K562 (cell line): ENCODE data around the gene OSBP2. TPM values are rescaled to one million over a fixed set of nuclear protein-coding genes. Genes with fewer than 3 reads are reported as not detected.

Experiments used
- ATAC-seq: fragments of 200-7000 bp; cut with Tn5 transposase; 3 replicates; pipeline ENCODE4 v1.9.1; 2020; ENCODE audit warnings: moderate library complexity
- BruUV-seq: library from RNA; stranded (reverse); fragments of 400-500 nt; replicated peaks from 2 replicates; lab custom pipeline; 2021; lab: Mats Ljungman, UMichigan
- CTCF ChIA-PET: fragments of 300-600 bp; formaldehyde crosslinking; extraction: SDS; loops from one replicate; lab custom pipeline; 2021; ENCODE audit warnings: low intra/inter-chr PET ratio; lab: Yijun Ruan, JAX
- POLR2A ChIA-PET: fragments of 300-600, 350-650 bp; sonication (Branson Sonifier 250); formaldehyde crosslinking; extraction: SDS; loops from one replicate; lab custom pipeline; 2021; ENCODE audit warnings: antibody characterized with exemption, inconsistent platforms; lab: Yijun Ruan, JAX
- DNase-seq, 4 experiments: peaks; one replicate each; pipeline versions ENCODE4 v3.0.0 to v3.0.0-alpha.2; 2011 to 2018; ENCODE audit warnings: low spot score in 3 of 4, mixed read lengths in 3 of 4; ENCODE audit errors: extremely low read depth in 1 of 4
- FAIRE-seq: peaks from 2 replicates; lab custom pipeline; 2011; peaks lifted over from hg19 to GRCh38; lab: Jason Lieb, UNC
- H2AFZ ChIP-seq: 2 replicates; pipeline ENCODE4 v1.6.0; 2011; ENCODE audit warnings: low read depth, low read length, control low read depth, inconsistent platforms
- H3K27ac ChIP-seq: fragments of 200-600 bp; 3 replicates; pipeline ENCODE4 v1.8.0; 2011; ENCODE audit warnings: low read depth, mild to moderate bottlenecking, control low read depth, inconsistent platforms, low read length, moderate library complexity, mixed read lengths; ENCODE audit errors: extremely low read depth
- H3K27me3 ChIP-seq, 2 experiments: fragments of 300-600 bp in 1 of 2; 2 replicates in 1 of 2; 3 replicates in 1 of 2; pipeline versions ENCODE4 v1.6.0 to v1.8.0; 2011; ENCODE audit warnings: inconsistent platforms in 2 of 2, low read length in 2 of 2, mild to moderate bottlenecking in 1 of 2, mixed read lengths in 1 of 2, moderate library complexity in 1 of 2; ENCODE audit not compliant: control insufficient read depth in 2 of 2, insufficient read depth in 2 of 2
- H3K36me3 ChIP-seq: fragments of 300-600 bp; 3 replicates; pipeline ENCODE4 v1.8.0; 2011; ENCODE audit warnings: mild to moderate bottlenecking, low read length, inconsistent platforms; ENCODE audit not compliant: control insufficient read depth, insufficient read depth
- H3K4me1 ChIP-seq, 2 experiments: fragments of 200-600 bp in 1 of 2; replicated peaks in 1 of 2; 2 replicates in 1 of 2; 3 replicates in 1 of 2; pipeline versions ENCODE4 v1.5.1 to v1.8.0; 2011; ENCODE audit warnings: inconsistent platforms in 2 of 2, low read length in 2 of 2, mild to moderate bottlenecking in 1 of 2, mixed read lengths in 1 of 2, moderate library complexity in 1 of 2; ENCODE audit not compliant: control insufficient read depth in 2 of 2, insufficient read depth in 2 of 2
- H3K4me2 ChIP-seq: 2 replicates; pipeline ENCODE4 v1.6.1; 2011; ENCODE audit warnings: low read length, control low read depth, inconsistent platforms, mixed read lengths; ENCODE audit not compliant: insufficient read depth
- H3K4me3 ChIP-seq: fragments of 200-600 bp; sonication (generic), shearing (Covaris generic); 2 replicates; pipeline ENCODE4 v1.5.1; 2016; ENCODE audit warnings: control low read depth, inconsistent platforms
- H3K79me2 ChIP-seq: fragments of 200-600 bp; 3 replicates; pipeline ENCODE4 v1.8.0; 2011; ENCODE audit warnings: low read length, inconsistent platforms; ENCODE audit not compliant: control insufficient read depth, insufficient read depth
- H3K9ac ChIP-seq, 2 experiments: 2 replicates each; pipeline versions ENCODE4 v1.6.0 to v1.6.1; 2011; ENCODE audit warnings: low read depth in 2 of 2, low read length in 2 of 2, control low read depth in 1 of 2, inconsistent platforms in 1 of 2, mild to moderate bottlenecking in 1 of 2, mixed read lengths in 1 of 2; ENCODE audit not compliant: insufficient read depth in 1 of 2
- H3K9me1 ChIP-seq: one replicate; pipeline ENCODE4 v1.6.0; 2011; ENCODE audit warnings: inconsistent platforms, mild to moderate bottlenecking, low read length, moderate library complexity; ENCODE audit not compliant: control insufficient read depth, insufficient read depth
- H3K9me3 ChIP-seq: replicated peaks from 2 replicates; pipeline ENCODE4 v1.5.1; 2011; ENCODE audit warnings: low read depth, low read length, inconsistent platforms; ENCODE audit not compliant: control insufficient read depth, insufficient read depth
- H4K20me1 ChIP-seq: replicated peaks from 2 replicates; pipeline ENCODE4 v1.6.1; 2011; ENCODE audit warnings: low read length, inconsistent platforms, mixed read lengths; ENCODE audit not compliant: control insufficient read depth, insufficient read depth
- BDP1 ChIP-seq: IDR thresholded peaks from 3 replicates; pipeline ENCODE4 v1.6.1; 2011; ENCODE audit not compliant: insufficient read length, insufficient read depth
- DPF2 ChIP-seq: fragments of 450-650 bp; IDR thresholded peaks from 2 replicates; pipeline ENCODE4 v1.6.1; 2016
- GABPB1 ChIP-seq: sonication (generic); formaldehyde crosslinking; IDR thresholded peaks from 2 replicates; pipeline ENCODE4 v1.8.0; 2022; ENCODE audit warnings: mild to moderate bottlenecking, missing genetic modification reagents
- RBM25 ChIP-seq: fragments of 200-400 bp; formaldehyde crosslinking; IDR thresholded peaks from 2 replicates; pipeline ENCODE4 v1.6.1; 2018; ENCODE audit warnings: low read length, low read depth, moderate library complexity; ENCODE audit not compliant: severe bottlenecking
- SMAD2 ChIP-seq: fragments of 150-350 bp; IDR thresholded peaks from 2 replicates; pipeline ENCODE4 v1.6.1; 2014; ENCODE audit warnings: low read depth, mild to moderate bottlenecking, low read length
- SOX6 ChIP-seq: fragments of 450-650 bp; IDR thresholded peaks from 2 replicates; pipeline ENCODE4 v1.6.1; 2014; ENCODE audit warnings: mild to moderate bottlenecking
- TCF3 ChIP-seq: sonication (generic); formaldehyde crosslinking; IDR thresholded peaks from 2 replicates; pipeline ENCODE4 v1.4.0; 2020; ENCODE audit warnings: mild to moderate bottlenecking, missing genetic modification reagents
- ZNF75A ChIP-seq: fragments of 450-650 bp; formaldehyde crosslinking; IDR thresholded peaks from 2 replicates; pipeline ENCODE4 v1.4.0; 2020; ENCODE audit warnings: mild to moderate bottlenecking
- WGBS: fragments of 100-300 bp; shearing (Covaris generic); methylation state at CpG from one replicate; pipeline ENCODE4 v1.1.6; 2016; ENCODE audit warnings: low coverage, mixed read lengths; ENCODE audit not compliant: insufficient coverage; ENCODE audit errors: missing lambda C conversion rate; 5-methylcytosine and 5-hydroxymethylcytosine counted together
- in situ Hi-C: fragments of 300-500 bp; cut with MboI; formaldehyde crosslinking; loops from 4 replicates; pipeline ENCODE4 v1.15.0; 2018; ENCODE audit warnings: inconsistent platforms, mixed read lengths
- intact Hi-C: fragments of 100-400 bp; cut with micrococcal nuclease; formaldehyde crosslinking; loops from 2 replicates; pipeline ENCODE4 v1.14.2; 2022
- polyA plus RNA-seq, 8 experiments: library from polyadenylated mRNA; depleted of rRNA in 4 of 8; stranded (reverse) in 5 of 8; unstranded in 3 of 8; fragments of >200 nt; fragmentation: Nextera tagmentation in 2 of 8; fragmentation: Illumina TruSeq in 1 of 8; extraction: Ambion mirVana in 2 of 8; extraction: Trizol in 1 of 8; gene quantifications; 2 replicates each; pipeline versions ENCODE4 v1.2.1 to v1.2.3, GENCODE V29; 2011 to 2014; ENCODE audit warnings: inconsistent platforms in 1 of 8, missing spikeins in 1 of 8
- total RNA-seq, 7 experiments: library from RNA; depleted of rRNA in 6 of 7; stranded (reverse); fragments of >200 nt in 6 of 7; fragmentation: Illumina TruSeq in 2 of 7; extraction: Trizol in 2 of 7; gene quantifications; 2 replicates each; pipeline versions ENCODE4 v1.2.1 to v1.2.3, GENCODE V29; 2011 to 2021; ENCODE audit warnings: low replicate concordance in 1 of 7
- TF ChIP-seq, protein P1 (sequence below): fragments of 200-800 bp; sonication (Bioruptor generic); IDR thresholded peaks from 2 replicates; pipeline ENCODE4 v1.6.1; 2017; ENCODE audit warnings: missing genetic modification characterization, missing compliant biosample characterization
- TF ChIP-seq, protein P2 (sequence below): fragments of 250-450 bp; sonication (Bioruptor Pico); IDR thresholded peaks from 2 replicates; pipeline ENCODE4 v1.9.0; 2021; ENCODE audit warnings: mild to moderate bottlenecking
- TF ChIP-seq, protein P3 (sequence below), 2 experiments: fragments of 200-800 bp in 1 of 2; sonication (Bioruptor generic) in 1 of 2; sonication (generic) in 1 of 2; formaldehyde crosslinking in 1 of 2; IDR thresholded peaks in 1 of 2; conservative IDR thresholded peaks in 1 of 2; 2 replicates each; pipeline versions ENCODE4 v1.5.0 to v1.6.1; 2016 to 2020; ENCODE audit warnings: missing compliant biosample characterization in 1 of 2, missing genetic modification characterization in 1 of 2, missing genetic modification reagents in 1 of 2

Gene OSBP2
- total and polyA plus RNA-seq, 9 of the 15 experiments (the other 6 are each of a cell fraction or from before 2014, with no cell fraction given), result 0.52 to 29.5 (median 21.6) TPM

DNA sequence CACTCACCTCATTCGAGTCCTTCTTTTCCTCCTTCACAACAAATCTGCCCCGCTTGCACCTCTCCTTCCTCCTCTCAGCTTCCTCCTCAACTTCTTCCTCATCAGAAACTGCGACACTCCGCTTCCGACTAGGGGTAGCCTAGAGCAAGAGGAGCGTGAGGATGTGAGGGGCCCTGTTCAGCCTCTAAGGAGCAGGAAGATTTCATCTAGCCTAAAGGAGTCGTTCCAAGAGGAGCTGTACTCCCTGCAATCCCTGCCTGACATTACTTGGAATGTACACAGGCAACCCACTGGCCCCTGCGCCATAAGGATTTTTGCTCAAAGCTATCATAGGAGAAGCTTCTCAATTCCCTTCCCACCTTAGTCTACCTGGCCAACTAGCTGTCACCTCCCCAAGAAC is 239.4 kb downstream of the OSBP2 start:
- no peak for ATAC-seq
- BruUV-seq, result no TSS peak
- H3K4me1 ChIP-seq, result no peaks in the 10 kb centered on the region
- in situ Hi-C loops (no loop called here), intact Hi-C loops (no loop called here)
- H3K27ac ChIP-seq, result no peak overlapping the region
- TF ChIP-seq, protein P1, sequence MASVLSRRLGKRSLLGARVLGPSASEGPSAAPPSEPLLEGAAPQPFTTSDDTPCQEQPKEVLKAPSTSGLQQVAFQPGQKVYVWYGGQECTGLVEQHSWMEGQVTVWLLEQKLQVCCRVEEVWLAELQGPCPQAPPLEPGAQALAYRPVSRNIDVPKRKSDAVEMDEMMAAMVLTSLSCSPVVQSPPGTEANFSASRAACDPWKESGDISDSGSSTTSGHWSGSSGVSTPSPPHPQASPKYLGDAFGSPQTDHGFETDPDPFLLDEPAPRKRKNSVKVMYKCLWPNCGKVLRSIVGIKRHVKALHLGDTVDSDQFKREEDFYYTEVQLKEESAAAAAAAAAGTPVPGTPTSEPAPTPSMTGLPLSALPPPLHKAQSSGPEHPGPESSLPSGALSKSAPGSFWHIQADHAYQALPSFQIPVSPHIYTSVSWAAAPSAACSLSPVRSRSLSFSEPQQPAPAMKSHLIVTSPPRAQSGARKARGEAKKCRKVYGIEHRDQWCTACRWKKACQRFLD (CRISPR knock-in tag), result no peak
- no peak for TF ChIP-seq DPF2
- TF ChIP-seq ZNF75A (CRISPR knock-in tag), result no peak
- TF ChIP-seq RBM25, result no peak
- TF ChIP-seq, protein P2, sequence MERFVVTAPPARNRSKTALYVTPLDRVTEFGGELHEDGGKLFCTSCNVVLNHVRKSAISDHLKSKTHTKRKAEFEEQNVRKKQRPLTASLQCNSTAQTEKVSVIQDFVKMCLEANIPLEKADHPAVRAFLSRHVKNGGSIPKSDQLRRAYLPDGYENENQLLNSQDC (CRISPR knock-in tag), result no peak
- TF ChIP-seq GABPB1 (CRISPR knock-in tag), result no peak
- no peak for TF ChIP-seq SOX6
- TF ChIP-seq, protein P3, sequence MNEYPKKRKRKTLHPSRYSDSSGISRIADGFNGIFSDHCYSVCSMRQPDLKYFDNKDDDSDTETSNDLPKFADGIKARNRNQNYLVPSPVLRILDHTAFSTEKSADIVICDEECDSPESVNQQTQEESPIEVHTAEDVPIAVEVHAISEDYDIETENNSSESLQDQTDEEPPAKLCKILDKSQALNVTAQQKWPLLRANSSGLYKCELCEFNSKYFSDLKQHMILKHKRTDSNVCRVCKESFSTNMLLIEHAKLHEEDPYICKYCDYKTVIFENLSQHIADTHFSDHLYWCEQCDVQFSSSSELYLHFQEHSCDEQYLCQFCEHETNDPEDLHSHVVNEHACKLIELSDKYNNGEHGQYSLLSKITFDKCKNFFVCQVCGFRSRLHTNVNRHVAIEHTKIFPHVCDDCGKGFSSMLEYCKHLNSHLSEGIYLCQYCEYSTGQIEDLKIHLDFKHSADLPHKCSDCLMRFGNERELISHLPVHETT (CRISPR knock-in tag; conservative IDR thresholded peaks at IDR 0.05 in 1 of 2, IDR thresholded peaks at IDR 0.05 in 1 of 2), result no peak
- TF ChIP-seq BDP1, result no peak
- TF ChIP-seq SMAD2, result no peak
- TF ChIP-seq TCF3 (CRISPR knock-in tag), result no peak
- TF ChIP-seq, all 486 proteins: peak for 0
- DNase-seq, result no peak
- Histone ChIP-seq H3K9ac (no peak overlapping the region), H3K79me2 (no peaks in the 10 kb centered on the region), H3K27me3 (no peaks in the 10 kb centered on the region), H3K9me1 (no peaks in the 10 kb centered on the region), H3K36me3 (peaks cover 93% of the 10 kb centered on the region; the same call in 2 of the 3 replicates), H3K4me3 (no peak overlapping the region), H3K9me3 (no peaks in the 10 kb centered on the region), H2AFZ (no peak overlapping the region), H4K20me1 (no peaks in the 10 kb centered on the region), H3K4me2 (no peak overlapping the region)
- ChIA-PET CTCF (no interaction called here), POLR2A (interaction anchor here (0.6 kb wide), 2 partner anchors 179 to 199 kb away, joined by 3 read pairs; no protein-coding TSS in a partner anchor)
- 80% methylated on average over 3 of the region's 8 CpGs for WGBS
- FAIRE-seq, result no peak
